Measurements from ENCODE around the gene CFB.

CFB gene

DNA sequence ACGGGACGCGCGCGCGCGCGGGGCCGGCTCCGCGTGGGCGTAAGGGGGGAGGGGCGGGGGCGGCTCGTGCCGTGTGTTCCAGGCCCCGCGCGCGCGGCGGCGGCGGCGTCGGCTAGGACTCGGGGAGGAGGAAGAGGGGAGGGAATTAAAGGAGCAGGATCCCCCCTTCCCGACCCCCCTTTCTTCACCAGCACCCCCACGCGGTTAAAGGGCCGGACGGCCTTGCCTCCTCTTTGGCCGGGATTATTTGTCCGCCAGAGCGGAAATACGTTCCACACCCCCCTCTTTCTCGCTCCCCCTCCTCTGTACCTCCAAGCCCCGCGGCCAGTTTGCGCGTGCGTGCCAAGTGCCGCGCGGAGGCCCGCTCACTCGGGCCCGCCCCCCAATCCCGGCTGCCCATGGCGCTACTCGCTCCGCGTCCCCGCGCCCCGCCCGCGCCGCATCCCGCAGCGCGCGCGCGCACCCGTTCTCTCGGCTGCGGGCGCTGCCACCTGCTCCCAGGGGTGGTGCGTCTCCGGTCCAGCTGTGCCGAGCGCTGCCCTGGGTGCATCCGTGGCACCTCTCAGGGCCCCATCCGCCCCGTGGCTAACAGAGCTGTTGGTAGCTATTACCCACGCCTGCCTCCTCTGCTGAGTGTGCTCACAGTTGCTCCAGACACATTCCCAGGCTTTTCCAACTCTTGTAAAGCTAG is 43.8 kb upstream of the CFB start, which contains the start of gene ZBTB12:
Gene ZBTB12, minus strand, starts transcription at position 134 of the 691 bp plus-strand sequence. CDS start 781 bp downstream, outside the sequence.
- peak within 1 kb of the TSS; percentile 46 for H3K4me3 ChIP-seq (replicated peaks; ENCODE audit: insufficient read depth, low read length)
- TF ChIP-seq, protein P1, sequence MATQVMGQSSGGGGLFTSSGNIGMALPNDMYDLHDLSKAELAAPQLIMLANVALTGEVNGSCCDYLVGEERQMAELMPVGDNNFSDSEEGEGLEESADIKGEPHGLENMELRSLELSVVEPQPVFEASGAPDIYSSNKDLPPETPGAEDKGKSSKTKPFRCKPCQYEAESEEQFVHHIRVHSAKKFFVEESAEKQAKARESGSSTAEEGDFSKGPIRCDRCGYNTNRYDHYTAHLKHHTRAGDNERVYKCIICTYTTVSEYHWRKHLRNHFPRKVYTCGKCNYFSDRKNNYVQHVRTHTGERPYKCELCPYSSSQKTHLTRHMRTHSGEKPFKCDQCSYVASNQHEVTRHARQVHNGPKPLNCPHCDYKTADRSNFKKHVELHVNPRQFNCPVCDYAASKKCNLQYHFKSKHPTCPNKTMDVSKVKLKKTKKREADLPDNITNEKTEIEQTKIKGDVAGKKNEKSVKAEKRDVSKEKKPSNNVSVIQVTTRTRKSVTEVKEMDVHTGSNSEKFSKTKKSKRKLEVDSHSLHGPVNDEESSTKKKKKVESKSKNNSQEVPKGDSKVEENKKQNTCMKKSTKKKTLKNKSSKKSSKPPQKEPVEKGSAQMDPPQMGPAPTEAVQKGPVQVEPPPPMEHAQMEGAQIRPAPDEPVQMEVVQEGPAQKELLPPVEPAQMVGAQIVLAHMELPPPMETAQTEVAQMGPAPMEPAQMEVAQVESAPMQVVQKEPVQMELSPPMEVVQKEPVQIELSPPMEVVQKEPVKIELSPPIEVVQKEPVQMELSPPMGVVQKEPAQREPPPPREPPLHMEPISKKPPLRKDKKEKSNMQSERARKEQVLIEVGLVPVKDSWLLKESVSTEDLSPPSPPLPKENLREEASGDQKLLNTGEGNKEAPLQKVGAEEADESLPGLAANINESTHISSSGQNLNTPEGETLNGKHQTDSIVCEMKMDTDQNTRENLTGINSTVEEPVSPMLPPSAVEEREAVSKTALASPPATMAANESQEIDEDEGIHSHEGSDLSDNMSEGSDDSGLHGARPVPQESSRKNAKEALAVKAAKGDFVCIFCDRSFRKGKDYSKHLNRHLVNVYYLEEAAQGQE (IDR thresholded peaks at IDR 0.05; ENCODE audit: insufficient replicate concordance, low read depth), result no peak
- TF ChIP-seq GABPA (IDR thresholded peaks at IDR 0.05; ENCODE audit: low read depth), result no peak
- TF ChIP-seq POLR2AphosphoS5 (IDR thresholded peaks at IDR 0.05; ENCODE audit: low read depth), result no peak; the same call in none of the 2 replicates
- TF ChIP-seq, protein P2, sequence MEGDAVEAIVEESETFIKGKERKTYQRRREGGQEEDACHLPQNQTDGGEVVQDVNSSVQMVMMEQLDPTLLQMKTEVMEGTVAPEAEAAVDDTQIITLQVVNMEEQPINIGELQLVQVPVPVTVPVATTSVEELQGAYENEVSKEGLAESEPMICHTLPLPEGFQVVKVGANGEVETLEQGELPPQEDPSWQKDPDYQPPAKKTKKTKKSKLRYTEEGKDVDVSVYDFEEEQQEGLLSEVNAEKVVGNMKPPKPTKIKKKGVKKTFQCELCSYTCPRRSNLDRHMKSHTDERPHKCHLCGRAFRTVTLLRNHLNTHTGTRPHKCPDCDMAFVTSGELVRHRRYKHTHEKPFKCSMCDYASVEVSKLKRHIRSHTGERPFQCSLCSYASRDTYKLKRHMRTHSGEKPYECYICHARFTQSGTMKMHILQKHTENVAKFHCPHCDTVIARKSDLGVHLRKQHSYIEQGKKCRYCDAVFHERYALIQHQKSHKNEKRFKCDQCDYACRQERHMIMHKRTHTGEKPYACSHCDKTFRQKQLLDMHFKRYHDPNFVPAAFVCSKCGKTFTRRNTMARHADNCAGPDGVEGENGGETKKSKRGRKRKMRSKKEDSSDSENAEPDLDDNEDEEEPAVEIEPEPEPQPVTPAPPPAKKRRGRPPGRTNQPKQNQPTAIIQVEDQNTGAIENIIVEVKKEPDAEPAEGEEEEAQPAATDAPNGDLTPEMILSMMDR (IDR thresholded peaks at IDR 0.05; ENCODE audit: insufficient read depth, low read length), result no peak
- TF ChIP-seq SPI1 (IDR thresholded peaks at IDR 0.05; ENCODE audit: borderline replicate concordance, low read depth), result no peak
- H3K27me3 ChIP-seq (ENCODE audit: insufficient read depth, poor library complexity, severe bottlenecking), result no peaks in the 10 kb centered on the region
- DNase-seq (ENCODE audit: low read depth in 1 of 2, low spot score in 1 of 2), result peak; percentile 87 to 92
- peak within 1 kb of the TSS; percentile 66 for H3K27ac ChIP-seq (replicated peaks)

DNA sequence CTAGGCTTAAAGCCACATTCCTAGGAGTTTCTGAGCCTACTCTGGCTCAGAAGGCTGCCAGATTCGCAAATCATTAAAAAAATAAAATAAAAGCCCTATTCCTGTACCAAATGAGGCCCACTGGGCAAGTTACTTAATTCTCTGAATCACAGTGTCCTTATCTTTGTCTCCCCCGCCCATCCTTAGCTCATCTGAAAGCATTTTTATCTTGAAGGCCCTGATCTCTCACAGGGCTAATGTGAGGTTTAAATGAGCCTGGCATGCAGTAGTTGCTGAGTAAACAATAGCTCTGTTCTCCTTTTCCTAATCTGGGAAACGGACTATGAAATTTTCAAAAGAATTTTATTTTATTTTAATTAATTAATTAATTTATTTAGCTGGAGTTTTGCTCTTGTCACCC is 41.9 kb upstream of the CFB start:
- no peak overlapping the region for H3K4me3 ChIP-seq (replicated peaks; ENCODE audit: insufficient read depth, low read length)
- DNase-seq (ENCODE audit: low read depth in 1 of 2, low spot score in 1 of 2), result no peak
- H3K27me3 ChIP-seq (ENCODE audit: insufficient read depth, poor library complexity, severe bottlenecking), result no peaks in the 10 kb centered on the region
- TF ChIP-seq POLR2AphosphoS5 (IDR thresholded peaks at IDR 0.05; ENCODE audit: low read depth) (no peak), SPI1 (IDR thresholded peaks at IDR 0.05; ENCODE audit: borderline replicate concordance, low read depth) (no peak), GABPA (IDR thresholded peaks at IDR 0.05; ENCODE audit: low read depth) (no peak)
- TF ChIP-seq, protein P2 (IDR thresholded peaks at IDR 0.05; ENCODE audit: insufficient read depth, low read length), result no peak
- TF ChIP-seq, protein P1 (IDR thresholded peaks at IDR 0.05; ENCODE audit: insufficient replicate concordance, low read depth), result no peak
- H3K27ac ChIP-seq (replicated peaks), result no peak overlapping the region

DNA sequence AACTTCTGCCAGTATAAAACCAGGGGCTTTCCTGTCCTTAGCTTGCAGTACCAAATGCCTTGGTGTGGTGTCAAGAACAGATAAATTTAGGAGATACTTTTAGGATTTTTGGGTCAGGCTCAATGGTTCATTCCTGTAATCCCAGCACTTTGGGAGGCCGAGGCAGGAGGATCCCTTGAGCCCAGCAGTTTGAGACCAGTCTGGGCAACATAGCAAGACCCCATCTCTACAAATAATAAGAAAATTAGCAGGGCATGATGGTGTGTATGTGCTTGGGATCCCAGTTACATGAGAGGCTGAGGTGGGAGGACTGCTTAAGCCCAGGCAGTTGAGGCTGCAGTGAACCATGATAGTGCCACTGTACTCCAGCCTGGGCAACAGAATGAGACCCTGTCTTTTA is 40.9 kb upstream of the CFB start:
- DNase-seq (ENCODE audit: low read depth in 1 of 2, low spot score in 1 of 2), result no peak
- Histone ChIP-seq H3K27ac (replicated peaks) (no peak overlapping the region), H3K27me3 (ENCODE audit: insufficient read depth, poor library complexity, severe bottlenecking) (no peaks in the 10 kb centered on the region), H3K4me3 (replicated peaks; ENCODE audit: insufficient read depth, low read length) (no peak overlapping the region)
- no peak for TF ChIP-seq POLR2AphosphoS5 (IDR thresholded peaks at IDR 0.05; ENCODE audit: low read depth)
- TF ChIP-seq, protein P2 (IDR thresholded peaks at IDR 0.05; ENCODE audit: insufficient read depth, low read length), result no peak
- TF ChIP-seq GABPA (IDR thresholded peaks at IDR 0.05; ENCODE audit: low read depth), result no peak
- TF ChIP-seq, protein P1 (IDR thresholded peaks at IDR 0.05; ENCODE audit: insufficient replicate concordance, low read depth), result no peak
- no peak for TF ChIP-seq SPI1 (IDR thresholded peaks at IDR 0.05; ENCODE audit: borderline replicate concordance, low read depth)

All from HL-60 (cell line).